HT-29 (cell line): Measurements from ENCODE around the gene KLK5. TPM values are rescaled to one million over a fixed set of nuclear protein-coding genes. Genes with fewer than 3 reads are reported as not detected.

Source experiments
- DNase-seq: peaks from one replicate; pipeline ENCODE4 v3.0.0-alpha.2; 2015; ENCODE audit warnings: low spot score
- total RNA-seq: library from RNA; depleted of rRNA; stranded (reverse); fragments of >200 nt; shearing (Covaris generic); gene quantifications from 2 replicates; pipeline ENCODE4 v1.2.3, GENCODE V29; 2014

The KLK5 gene
- total RNA-seq, 1 experiment from 2014 or later = 0.08 TPM

- peak; percentile 92 for DNase-seq
Observed at GRCh38 chr19:50968716-50969412, 16.0 kb upstream of the KLK5 start.

- peak; percentile 82 for DNase-seq
Observed at GRCh38 chr19:50967929-50968715, 15.3 kb upstream of the KLK5 start.

DNA sequence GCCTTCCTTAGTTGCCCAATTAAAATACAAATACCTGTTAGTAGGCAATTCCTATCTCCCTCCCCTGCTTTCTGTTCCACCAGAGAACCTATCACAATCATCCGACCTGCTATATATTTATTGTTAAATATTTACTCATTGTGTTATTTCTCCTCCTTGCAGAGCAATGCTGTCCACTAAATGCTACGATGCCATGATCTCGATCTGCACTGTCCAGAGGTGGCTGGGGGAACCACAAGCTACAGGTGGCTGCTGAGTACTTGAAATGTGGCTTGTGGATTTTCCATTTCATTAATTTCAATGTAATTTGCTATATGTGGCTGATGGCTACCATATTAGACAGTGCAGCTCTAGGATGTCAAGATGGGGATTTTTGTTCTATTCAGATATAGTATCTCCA is 11.4 kb upstream of the KLK5 start:
- DNase-seq = no peak

DNA sequence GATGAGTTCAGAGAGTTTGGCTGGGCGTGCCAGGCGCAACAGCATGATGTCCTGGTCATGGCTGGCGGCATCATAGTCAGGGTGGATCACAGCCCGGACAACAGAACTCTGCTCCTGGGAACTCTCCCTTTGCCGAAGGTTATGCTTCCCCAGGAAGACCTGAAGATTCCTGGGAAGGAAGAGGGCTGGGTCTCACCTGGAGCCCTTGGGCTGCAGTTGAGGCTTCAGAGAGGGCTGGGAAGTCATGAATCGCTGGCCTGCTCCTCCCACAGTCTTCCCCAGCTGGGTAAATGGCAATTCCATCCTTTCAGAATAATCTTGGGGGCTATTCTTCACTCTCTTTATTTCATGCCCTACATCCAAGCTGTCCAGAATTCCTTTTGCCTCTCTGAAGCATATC is 10.5 kb upstream of the KLK5 start:
- DNase-seq = no peak

GRCh38 chr19:50962245-50962644 is 9.4 kb upstream of the KLK5 start:
- DNase-seq = no peak

GRCh38 chr19:50959731-50960500 is 7.1 kb upstream of the KLK5 start:
- no peak for DNase-seq

DNA sequence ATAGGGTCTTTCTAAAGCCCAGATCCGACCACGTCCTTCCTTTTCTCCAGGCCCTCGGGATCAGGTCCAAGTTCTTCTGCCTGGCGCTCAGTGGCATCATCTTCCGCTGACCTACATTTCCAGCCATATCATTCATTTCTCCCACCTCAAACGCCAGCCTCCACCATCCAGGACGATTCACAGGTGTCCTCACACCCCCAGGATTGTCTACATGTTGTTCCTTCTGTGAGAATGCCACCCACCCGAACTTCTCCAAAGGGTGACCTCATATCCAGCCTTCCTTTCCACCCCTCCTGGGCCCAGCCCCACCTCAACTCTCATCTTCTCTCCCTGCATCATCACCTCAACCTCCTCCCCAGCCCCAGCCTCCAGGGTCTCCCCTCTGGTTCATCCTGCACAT is 4.7 kb upstream of the KLK5 start:
- no peak for DNase-seq

GRCh38 chr19:50949861-50950260 is 3.0 kb downstream of the KLK5 start:
- no peak for DNase-seq

- no peak for DNase-seq
Observed at GRCh38 chr19:50947123-50947522, 5.7 kb downstream of the KLK5 start.

DNA sequence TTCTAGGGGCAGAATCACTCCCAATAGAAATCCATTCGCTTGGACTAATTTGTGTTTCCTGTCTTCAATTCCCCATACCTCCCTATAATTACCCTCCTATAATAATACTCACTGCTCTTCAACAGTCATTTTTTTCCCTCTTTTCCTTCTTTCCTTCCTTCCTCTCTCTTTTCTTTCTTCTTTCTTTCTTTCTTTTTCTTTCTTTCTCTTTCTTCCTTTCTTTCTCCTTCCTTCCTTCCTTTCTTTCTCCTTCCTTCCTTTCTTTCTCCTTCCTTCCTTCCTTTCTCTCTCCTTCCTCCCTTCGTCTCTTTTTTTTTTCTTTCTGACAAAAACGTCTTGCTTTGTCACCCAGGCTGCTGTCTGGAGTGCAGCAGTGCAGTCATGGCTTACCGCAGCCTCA is 8.0 kb downstream of the KLK5 start:
- no peak for DNase-seq

DNA sequence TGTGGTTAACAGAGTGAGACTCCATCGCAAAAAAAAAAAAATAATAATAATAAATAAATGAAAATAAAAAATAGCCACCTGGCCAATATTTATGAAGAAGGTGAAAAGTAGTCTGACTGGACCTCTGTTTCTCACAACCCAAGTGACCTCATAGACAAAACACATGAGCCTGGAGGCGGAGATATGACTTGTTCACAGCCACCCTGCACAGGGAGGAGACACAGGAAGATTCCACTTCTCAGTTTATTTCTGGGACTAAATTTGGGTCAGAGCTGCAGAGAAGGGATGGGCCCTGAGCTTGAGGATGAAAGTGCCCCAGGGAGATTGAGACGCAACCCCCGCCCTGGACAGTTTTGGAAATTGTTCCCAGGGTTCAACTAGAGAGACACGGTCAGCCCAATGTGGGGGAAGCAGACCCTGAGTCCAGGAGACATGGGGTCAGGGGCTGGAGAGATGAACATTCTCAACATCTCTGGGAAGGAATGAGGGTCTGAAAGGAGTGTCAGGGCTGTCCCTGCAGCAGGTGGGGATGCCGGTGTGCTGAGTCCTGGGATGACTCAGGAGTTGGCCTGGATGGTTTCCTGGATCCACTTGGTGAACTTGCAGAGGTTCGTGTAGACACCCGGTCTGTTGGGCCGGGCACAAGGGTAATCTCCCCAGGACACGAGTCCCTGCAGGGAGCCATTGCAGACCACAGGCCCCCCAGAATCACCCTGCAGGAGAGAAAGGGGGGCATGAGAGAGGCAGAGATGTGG is 9.6 kb downstream of the KLK5 start:
- no peak for DNase-seq

- no peak for DNase-seq
Observed at GRCh38 chr19:50939596-50939995, 13.2 kb downstream of the KLK5 start.

GRCh38 chr19:50933640-50934039 is 19.2 kb downstream of the KLK5 start:
- DNase-seq = peak; percentile 57

DNA sequence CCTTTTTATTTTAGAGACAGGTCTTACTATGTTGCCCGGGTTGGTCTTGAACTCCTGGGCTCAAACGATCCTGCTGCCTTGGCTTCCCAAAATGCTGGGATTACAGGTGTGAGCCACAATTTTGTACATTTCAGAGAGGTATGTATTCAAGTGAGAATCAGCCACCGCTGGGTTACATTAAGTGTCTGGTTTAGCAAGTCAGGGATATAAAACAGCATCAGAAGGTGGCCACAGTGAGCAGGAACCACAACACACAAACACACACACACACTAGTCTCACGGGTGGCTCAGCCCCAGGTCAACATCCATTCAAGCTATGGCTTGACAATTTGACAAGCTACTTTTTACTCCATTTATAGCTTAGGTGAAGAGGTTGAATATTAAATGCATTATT is 20.2 kb downstream of the KLK5 start:
- peak; percentile 78 for DNase-seq

DNA sequence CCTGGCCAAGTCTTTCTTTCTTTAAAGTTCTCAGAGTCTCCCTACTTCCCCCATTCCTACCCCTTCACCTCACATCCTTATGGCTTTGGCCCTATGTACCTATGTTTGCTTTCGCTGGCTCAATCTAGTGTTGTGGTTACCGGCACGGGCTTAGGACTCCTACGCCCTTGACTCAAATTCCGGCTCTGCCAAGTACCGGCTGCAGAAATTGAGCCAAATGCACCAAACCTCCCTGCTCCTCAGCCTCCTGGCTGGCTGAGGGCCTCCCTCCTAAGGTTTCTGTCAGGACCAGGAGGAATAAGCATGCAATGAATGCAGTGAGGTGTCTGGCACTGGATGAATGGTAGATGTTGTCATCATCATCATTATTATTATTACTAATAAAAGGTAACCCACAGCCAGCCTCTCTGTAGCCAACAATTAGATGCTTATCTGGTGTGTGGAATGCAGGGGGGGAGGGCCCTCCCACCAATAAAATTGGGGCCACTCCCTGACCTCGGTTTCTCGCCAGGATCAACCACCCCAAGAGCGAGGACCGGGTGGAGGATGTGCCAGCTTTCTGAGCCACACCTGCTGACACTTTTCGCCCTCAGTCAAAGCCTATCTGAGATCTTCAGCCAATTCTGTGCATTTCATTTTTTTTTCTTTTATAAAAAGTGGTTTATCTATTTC is 20.7 kb downstream of the KLK5 start:
- DNase-seq = peak; percentile 99

DNA sequence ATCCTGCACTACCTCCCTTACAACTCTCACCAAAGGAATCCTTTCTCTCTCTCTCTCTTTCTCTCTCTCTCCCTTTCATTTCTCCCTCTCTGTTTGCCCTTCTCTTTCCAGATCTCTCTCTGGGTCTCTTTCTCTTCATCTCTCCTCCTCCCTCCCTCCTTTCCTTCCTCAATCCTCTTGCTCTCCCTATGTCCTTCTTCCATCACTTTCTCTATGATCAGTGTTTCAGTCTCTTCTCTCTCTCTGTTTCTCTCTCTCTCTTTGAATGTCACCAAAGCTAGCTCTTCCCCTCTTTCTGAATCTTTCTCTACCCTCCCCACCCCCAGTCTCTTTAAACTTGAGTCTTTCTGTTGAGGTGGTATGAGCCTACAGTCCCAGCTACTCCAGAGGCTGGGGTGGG is 21.8 kb downstream of the KLK5 start:
- DNase-seq = no peak

DNA sequence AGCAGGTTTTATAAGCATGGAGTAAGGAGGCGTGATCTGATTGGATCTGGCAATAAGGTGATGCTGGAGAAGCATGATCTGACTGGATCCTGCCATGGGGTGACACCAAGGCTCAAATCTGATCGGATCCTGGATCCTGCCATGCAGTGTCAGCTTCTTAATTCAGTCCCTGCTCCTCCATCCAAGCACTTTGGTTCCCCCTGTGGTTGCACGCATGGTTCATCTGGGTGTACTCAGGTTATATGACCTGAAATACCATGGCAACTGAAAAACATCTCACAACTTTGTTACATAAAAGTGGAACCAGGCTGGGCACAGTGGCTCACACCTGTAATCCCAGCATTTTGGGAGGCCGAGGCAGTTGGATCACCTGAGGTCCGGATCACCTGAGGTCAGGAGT is 24.0 kb downstream of the KLK5 start:
- peak; percentile 47 for DNase-seq

DNA sequence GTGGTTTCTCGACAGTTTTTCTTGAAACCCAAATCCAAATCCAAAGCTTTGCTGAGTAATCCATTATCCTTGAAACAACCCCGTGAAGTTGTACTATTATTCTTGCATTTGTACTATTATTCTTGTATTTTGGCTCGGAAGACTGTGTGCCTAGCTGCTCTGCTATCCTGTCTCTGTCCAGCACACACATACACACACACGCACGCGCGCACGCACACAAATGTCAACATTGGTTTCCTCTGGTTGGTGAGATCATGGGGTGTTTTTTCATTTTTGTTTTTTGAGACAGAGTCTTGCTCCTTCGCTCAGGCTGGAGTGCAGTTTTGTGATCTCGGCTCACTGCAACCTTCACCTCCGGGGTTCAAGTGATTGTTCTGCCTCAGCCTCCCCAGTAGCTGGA is 26.7 kb downstream of the KLK5 start:
- DNase-seq = no peak

DNA sequence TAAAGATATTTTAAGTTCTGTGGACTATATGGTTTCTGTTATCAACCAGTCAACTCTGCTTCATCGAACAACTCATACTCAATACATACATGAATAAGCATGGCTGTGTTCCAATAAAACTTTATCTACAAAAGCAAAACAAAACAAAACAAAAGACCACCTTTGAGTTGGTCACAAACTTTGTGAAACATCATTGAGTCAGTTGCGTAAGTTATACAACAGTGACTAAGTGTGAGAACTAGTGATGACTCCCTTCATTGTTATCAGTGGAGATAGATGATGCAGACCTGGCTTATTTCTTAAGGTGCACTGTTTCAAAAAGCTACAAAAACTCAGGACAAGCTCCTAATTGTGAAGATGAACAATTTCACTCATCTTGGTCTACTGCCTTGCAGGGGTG is 27.1 kb downstream of the KLK5 start:
- no peak for DNase-seq

GRCh38 chr19:50924586-50924985 is 28.3 kb downstream of the KLK5 start:
- DNase-seq = no peak

GRCh38 chr19:50922317-50922853 is 30.5 kb downstream of the KLK5 start:
- peak; percentile 97 for DNase-seq
